Type B pancreatic cell (in vitro differentiated cells): ENCODE results near the gene SPDYE1. TPM values are rescaled to one million over a fixed set of nuclear protein-coding genes. Genes with fewer than 3 reads are reported as not detected.
"Not testable (repeated sequence)": the region's sequence is repeated elsewhere in the genome, so short reads cannot be mapped to it uniquely, and the experiment has no call there.

ENCODE experiments used
- DNase-seq: peaks from one replicate; pipeline ENCODE4 v3.0.0; 2021; ENCODE audit warnings: mixed read lengths; ENCODE audit not compliant: unreplicated experiment; ENCODE audit errors: extremely low spot score
- H3K27ac Mint-ChIP-seq: 2 replicates; pipeline ENCODE4 v1.8.0; 2021; ENCODE audit warnings: mild to moderate bottlenecking, mixed read lengths
- H3K27me3 Mint-ChIP-seq: 2 replicates; pipeline ENCODE4 v1.8.0; 2021; ENCODE audit warnings: mixed read lengths
- H3K36me3 Mint-ChIP-seq: 2 replicates; pipeline ENCODE4 v1.8.0; 2021; ENCODE audit warnings: mixed read lengths
- H3K4me1 Mint-ChIP-seq: one replicate; pipeline ENCODE4 v1.8.0; 2021; ENCODE audit warnings: mixed read lengths; ENCODE audit not compliant: unreplicated experiment
- H3K4me3 Mint-ChIP-seq: 2 replicates; pipeline ENCODE4 v1.8.0; 2021; ENCODE audit warnings: mild to moderate bottlenecking, mixed read lengths
- H3K9me3 Mint-ChIP-seq: 2 replicates; pipeline ENCODE4 v1.8.0; 2021; ENCODE audit warnings: mixed read lengths
- total RNA-seq: library from RNA; stranded (reverse); gene quantifications from 2 replicates; pipeline ENCODE4 v1.2.1, GENCODE V29; 2021; ENCODE audit warnings: low replicate concordance
- TF ChIP-seq, protein P1 (sequence below): fragments of 200-600 bp; sonication (generic); conservative IDR thresholded peaks from 2 replicates; pipeline ENCODE4 v1.5.0; 2021; ENCODE audit warnings: antibody characterized with exemption, mild to moderate bottlenecking

SPDYE1 gene
- total RNA-seq, 1 donor from 2014 or later: not detected

DNA sequence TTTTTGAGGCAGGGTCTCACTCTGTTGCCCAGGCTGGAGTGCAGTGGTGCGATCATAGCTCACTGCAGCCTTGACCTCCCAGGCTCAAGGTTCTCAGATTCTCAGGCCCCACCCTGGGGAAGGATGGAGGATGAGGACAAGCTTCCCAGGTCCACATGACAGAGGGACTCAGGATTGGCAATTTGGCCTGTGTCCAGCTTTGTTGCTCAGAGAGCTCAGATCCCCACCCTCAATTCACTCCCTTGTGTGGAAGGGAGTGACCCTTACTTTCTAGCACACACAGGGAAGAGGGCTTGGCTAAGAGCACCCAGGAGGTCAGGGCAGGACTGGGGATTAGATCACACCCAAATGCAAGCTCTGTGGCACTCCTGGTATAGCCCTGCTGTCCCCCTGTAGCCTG is 6.9 kb upstream of the SPDYE1 start:
- H3K27ac Mint-ChIP-seq: not testable (repeated sequence)

GRCh38 chr7:43992896-43993295 is 4.8 kb upstream of the SPDYE1 start:
- not testable (repeated sequence) for H3K4me3 Mint-ChIP-seq

More for the DNA sequence above, 6.9 kb upstream of the SPDYE1 start:
- not testable (repeated sequence) for H3K9me3 Mint-ChIP-seq, H3K4me1 Mint-ChIP-seq, DNase-seq, H3K27me3 Mint-ChIP-seq, H3K4me3 Mint-ChIP-seq, H3K36me3 Mint-ChIP-seq

GRCh38 chr7:43994681-43995080 is 3.0 kb upstream of the SPDYE1 start:
- not testable (repeated sequence) for H3K4me3 Mint-ChIP-seq, DNase-seq, H3K36me3 Mint-ChIP-seq, H3K4me1 Mint-ChIP-seq, H3K27me3 Mint-ChIP-seq, H3K9me3 Mint-ChIP-seq, H3K27ac Mint-ChIP-seq

More at GRCh38 chr7:43992896-43993295, 4.8 kb upstream of the SPDYE1 start:
- H3K4me1 Mint-ChIP-seq, DNase-seq, H3K36me3 Mint-ChIP-seq, H3K27me3 Mint-ChIP-seq, H3K27ac Mint-ChIP-seq, H3K9me3 Mint-ChIP-seq: not testable (repeated sequence)

DNA sequence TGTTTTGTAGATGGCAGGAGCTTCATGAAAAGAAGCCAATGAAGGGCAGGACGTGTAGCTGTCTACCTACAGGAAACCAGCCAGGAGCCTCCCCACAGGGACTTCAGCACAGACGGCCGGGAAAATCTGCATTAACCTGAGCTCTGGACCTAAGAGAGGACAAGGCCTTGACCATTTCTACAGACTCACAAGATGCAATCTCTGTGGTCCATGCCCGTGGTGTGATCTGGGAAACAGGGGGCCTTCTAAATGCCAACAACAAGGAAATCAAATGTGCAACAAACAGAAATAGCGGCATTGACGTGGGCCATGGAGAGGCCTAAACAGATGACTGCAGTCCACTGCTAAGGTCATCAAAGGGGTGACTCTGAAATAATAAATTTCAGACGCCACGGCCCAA is 14.4 kb downstream of the SPDYE1 start:
- H3K27ac Mint-ChIP-seq, H3K36me3 Mint-ChIP-seq, H3K4me1 Mint-ChIP-seq, DNase-seq, H3K27me3 Mint-ChIP-seq, H3K9me3 Mint-ChIP-seq, H3K4me3 Mint-ChIP-seq: not testable (repeated sequence)

DNA sequence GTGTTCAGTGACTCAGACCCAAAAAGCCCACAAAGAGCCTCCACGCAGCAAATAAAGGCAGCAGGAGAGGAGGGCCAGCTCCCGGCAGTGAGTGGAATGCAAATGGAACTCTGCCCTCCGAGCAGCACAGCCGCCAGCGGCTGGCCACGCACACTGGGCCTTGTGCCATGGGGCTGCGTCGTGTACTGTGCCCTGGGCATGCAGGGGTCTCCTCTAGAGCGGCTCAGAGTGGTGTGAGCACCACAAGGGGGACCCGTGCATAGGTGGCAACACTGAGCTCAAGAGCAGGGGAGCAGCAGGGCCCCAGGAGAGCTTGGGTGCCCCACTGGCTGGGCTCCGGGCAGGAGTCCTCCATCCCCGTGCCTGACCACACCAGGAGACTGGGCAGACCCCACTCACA is 17.4 kb downstream of the SPDYE1 start:
- not testable (repeated sequence) for H3K4me1 Mint-ChIP-seq, H3K27me3 Mint-ChIP-seq, H3K27ac Mint-ChIP-seq, DNase-seq, H3K4me3 Mint-ChIP-seq, H3K9me3 Mint-ChIP-seq, H3K36me3 Mint-ChIP-seq

- H3K27ac Mint-ChIP-seq: peak overlapping the region; percentile 80
- not testable (repeated sequence) for H3K4me1 Mint-ChIP-seq, H3K27me3 Mint-ChIP-seq, H3K36me3 Mint-ChIP-seq, H3K9me3 Mint-ChIP-seq
- peak overlapping the region; percentile 91 for H3K4me3 Mint-ChIP-seq
- peak; percentile 98 for DNase-seq
- TF ChIP-seq, protein P1, sequence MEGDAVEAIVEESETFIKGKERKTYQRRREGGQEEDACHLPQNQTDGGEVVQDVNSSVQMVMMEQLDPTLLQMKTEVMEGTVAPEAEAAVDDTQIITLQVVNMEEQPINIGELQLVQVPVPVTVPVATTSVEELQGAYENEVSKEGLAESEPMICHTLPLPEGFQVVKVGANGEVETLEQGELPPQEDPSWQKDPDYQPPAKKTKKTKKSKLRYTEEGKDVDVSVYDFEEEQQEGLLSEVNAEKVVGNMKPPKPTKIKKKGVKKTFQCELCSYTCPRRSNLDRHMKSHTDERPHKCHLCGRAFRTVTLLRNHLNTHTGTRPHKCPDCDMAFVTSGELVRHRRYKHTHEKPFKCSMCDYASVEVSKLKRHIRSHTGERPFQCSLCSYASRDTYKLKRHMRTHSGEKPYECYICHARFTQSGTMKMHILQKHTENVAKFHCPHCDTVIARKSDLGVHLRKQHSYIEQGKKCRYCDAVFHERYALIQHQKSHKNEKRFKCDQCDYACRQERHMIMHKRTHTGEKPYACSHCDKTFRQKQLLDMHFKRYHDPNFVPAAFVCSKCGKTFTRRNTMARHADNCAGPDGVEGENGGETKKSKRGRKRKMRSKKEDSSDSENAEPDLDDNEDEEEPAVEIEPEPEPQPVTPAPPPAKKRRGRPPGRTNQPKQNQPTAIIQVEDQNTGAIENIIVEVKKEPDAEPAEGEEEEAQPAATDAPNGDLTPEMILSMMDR: peak; percentile 85
These were observed 21.4 kb downstream of the SPDYE1 start for GRCh38 chr7:44018857-44019807.

DNA sequence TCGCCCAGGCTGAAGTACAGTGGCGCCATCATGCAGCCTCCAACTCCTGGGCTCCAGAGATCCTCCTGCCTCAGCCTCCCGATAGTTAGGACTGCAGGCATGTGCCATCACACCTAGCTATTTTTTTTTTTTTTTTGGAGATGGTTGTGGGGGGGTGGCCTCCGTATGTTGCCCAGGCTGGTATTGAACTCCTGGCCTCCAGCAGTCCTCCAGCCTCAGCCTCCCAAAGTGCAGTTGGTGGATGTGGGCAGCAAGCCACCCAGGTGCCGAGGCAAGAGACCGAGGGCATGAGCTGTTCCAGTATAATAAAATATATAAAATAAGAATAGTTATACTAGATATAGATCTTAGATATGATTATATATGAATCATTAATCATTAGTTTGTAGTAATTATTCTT is 22.1 kb downstream of the SPDYE1 start:
- not testable (repeated sequence) for H3K36me3 Mint-ChIP-seq, DNase-seq, H3K27ac Mint-ChIP-seq, H3K27me3 Mint-ChIP-seq, H3K9me3 Mint-ChIP-seq, H3K4me1 Mint-ChIP-seq, H3K4me3 Mint-ChIP-seq

GRCh38 chr7:44022069-44022468 is 24.4 kb downstream of the SPDYE1 start:
- not testable (repeated sequence) for H3K36me3 Mint-ChIP-seq, DNase-seq, H3K27me3 Mint-ChIP-seq, H3K4me3 Mint-ChIP-seq, H3K4me1 Mint-ChIP-seq, H3K27ac Mint-ChIP-seq, H3K9me3 Mint-ChIP-seq

DNA sequence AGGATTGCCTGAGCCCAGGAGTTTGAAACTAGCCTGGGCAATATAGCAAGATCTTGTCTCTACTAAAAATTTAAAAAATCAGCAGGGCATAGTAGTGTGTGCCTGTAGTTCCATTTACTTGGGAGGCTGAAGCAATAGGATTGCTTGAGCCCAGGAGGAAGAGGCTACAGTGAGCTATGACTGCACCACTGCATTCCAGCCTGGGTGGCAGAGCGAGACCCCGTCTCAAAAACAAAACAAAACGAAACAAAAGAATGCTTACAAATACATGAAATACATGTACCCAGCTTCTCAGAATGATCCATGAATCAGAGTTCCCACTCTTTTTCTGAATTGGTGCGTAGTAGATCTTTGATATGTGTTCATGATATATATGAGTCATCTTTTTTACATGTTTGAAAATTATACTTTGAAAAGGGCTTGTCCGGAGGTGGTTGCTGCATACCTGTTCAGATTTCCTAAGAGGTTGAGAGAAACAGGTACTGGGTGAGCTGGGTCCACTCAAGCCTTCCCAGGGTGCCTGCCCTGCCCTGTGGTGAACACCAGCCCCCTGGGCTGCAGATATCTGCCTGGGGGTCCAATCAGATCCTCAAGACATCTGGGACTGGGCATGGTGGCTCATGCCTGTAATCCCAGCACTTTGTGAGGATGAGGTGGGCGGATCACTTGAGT is 25.2 kb downstream of the SPDYE1 start:
- H3K9me3 Mint-ChIP-seq, H3K27me3 Mint-ChIP-seq, H3K4me3 Mint-ChIP-seq, H3K36me3 Mint-ChIP-seq, H3K27ac Mint-ChIP-seq, H3K4me1 Mint-ChIP-seq, DNase-seq: not testable (repeated sequence)

- not testable (repeated sequence) for DNase-seq, H3K27me3 Mint-ChIP-seq, H3K4me3 Mint-ChIP-seq, H3K9me3 Mint-ChIP-seq, H3K4me1 Mint-ChIP-seq, H3K27ac Mint-ChIP-seq, H3K36me3 Mint-ChIP-seq
These were observed 31.7 kb downstream of the SPDYE1 start for GRCh38 chr7:44029433-44029832.

DNA sequence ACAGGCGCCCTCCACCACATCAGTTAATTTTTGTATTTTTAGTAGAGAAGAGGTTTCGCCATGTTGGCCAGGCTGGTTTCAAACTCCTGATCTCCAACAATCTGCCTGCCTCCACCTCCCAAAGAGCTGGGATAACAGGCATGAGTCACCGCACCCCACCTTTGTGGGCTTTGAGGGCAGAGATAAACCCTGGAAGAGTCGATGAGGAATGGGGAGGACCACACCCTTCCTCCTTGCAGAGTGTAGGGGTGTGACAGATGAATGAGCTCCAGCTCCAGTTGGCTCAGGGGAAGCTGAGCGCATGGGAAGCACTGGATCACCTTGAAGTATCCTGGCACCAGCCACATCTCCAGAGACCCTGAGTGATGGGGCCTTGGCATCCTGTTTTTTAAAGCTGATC is 32.3 kb downstream of the SPDYE1 start:
- not testable (repeated sequence) for H3K9me3 Mint-ChIP-seq, H3K4me1 Mint-ChIP-seq, H3K36me3 Mint-ChIP-seq, H3K27ac Mint-ChIP-seq, H3K4me3 Mint-ChIP-seq, DNase-seq, H3K27me3 Mint-ChIP-seq

- H3K9me3 Mint-ChIP-seq, H3K36me3 Mint-ChIP-seq, H3K27me3 Mint-ChIP-seq, H3K4me3 Mint-ChIP-seq, H3K27ac Mint-ChIP-seq, H3K4me1 Mint-ChIP-seq, DNase-seq: not testable (repeated sequence)
These were observed 33.6 kb downstream of the SPDYE1 start for GRCh38 chr7:44031319-44031718.

DNA sequence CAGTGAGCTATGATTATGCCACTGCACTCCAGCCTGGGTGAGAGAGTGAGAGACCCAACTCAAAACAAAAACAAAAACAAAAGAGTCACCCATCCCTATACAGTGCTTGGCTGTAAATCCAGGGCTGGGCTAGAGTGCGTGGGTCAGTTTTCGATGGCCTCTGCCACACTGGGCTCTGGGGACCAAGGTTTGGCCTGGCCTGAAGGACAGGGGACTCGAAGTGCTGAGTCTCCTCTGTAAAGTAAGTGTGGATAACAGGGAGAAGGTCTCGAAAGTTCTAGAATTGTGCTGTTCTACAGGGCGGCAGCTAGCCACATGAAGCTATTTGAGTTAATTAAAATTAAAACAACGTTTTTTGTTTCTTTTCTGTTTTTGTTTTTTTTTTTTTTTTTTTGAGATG is 34.3 kb downstream of the SPDYE1 start:
- not testable (repeated sequence) for DNase-seq, H3K4me1 Mint-ChIP-seq, H3K27me3 Mint-ChIP-seq, H3K36me3 Mint-ChIP-seq, H3K4me3 Mint-ChIP-seq, H3K27ac Mint-ChIP-seq, H3K9me3 Mint-ChIP-seq
